ENCODE data around the gene PTPRQ. TPM values are rescaled to one million over a fixed set of nuclear protein-coding genes. Genes with fewer than 3 reads are reported as not detected.

PTPRQ gene
- total RNA-seq, 4 donors from 2014 or later: 0.24 to 0.47 (median 0.30) TPM; not detected in 1

DNA sequence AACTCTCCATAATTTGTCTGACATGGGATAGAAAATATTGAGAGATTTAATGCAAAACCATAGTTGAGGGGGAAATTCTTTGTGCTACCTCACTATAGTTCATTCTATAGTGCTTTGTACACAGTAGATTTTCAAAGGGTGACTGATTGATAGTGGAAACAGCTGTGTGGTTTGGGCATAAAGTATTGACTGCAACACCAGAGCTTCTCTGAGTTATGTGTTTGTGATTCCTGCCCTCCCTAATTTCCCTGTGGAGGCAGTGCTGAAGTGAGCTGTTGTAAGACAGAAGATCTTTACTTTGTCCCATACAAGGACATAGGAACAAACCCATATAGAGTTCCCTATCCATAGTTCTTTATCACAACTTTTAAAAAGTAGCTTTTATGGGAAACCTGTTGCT lies 47.1 kb downstream of the PTPRQ start:
- Histone ChIP-seq H3K4me3 (no peak overlapping the region), H3K9me3 (no peaks in the 10 kb centered on the region), H3K36me3 (no peaks in the 10 kb centered on the region), H3K27me3 (no peaks in the 10 kb centered on the region), H3K4me1 (no peaks in the 10 kb centered on the region), H3K27ac (no peak overlapping the region)
- TF ChIP-seq, protein P1, sequence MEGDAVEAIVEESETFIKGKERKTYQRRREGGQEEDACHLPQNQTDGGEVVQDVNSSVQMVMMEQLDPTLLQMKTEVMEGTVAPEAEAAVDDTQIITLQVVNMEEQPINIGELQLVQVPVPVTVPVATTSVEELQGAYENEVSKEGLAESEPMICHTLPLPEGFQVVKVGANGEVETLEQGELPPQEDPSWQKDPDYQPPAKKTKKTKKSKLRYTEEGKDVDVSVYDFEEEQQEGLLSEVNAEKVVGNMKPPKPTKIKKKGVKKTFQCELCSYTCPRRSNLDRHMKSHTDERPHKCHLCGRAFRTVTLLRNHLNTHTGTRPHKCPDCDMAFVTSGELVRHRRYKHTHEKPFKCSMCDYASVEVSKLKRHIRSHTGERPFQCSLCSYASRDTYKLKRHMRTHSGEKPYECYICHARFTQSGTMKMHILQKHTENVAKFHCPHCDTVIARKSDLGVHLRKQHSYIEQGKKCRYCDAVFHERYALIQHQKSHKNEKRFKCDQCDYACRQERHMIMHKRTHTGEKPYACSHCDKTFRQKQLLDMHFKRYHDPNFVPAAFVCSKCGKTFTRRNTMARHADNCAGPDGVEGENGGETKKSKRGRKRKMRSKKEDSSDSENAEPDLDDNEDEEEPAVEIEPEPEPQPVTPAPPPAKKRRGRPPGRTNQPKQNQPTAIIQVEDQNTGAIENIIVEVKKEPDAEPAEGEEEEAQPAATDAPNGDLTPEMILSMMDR (IDR thresholded peaks at IDR 0.05): no peak
- no peak for TF ChIP-seq POLR2AphosphoS5 (IDR thresholded peaks at IDR 0.05)
- TF ChIP-seq POLR2A (IDR thresholded peaks at IDR 0.05): no peak
- TF ChIP-seq EP300 (IDR thresholded peaks at IDR 0.05): no peak
- DNase-seq (ENCODE audit: low spot score in 2 of 2): no peak

DNA sequence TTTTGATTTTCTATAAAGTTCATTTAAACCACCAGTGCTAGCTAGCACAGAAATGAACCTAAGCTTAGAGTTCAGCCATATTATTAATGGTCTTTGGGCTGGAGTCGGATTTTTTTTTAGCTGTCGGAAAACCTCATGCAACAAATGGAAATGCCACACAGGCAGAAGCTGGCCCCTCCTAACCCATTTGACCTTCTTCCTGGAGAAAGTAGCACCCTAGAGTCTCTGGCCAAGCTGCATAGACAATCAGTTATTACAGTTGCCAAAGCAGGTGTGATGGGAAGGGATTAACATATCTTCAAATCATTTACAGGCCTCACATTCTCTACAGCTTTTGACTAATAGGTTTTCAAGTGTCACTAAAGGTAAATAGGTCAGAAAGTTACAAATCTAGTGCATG lies 49.4 kb downstream of the PTPRQ start:
- no peak overlapping the region for H3K27ac ChIP-seq
- TF ChIP-seq, protein P1 (IDR thresholded peaks at IDR 0.05): no peak
- TF ChIP-seq POLR2AphosphoS5 (IDR thresholded peaks at IDR 0.05): no peak
- no peaks in the 10 kb centered on the region for H3K4me1 ChIP-seq
- H3K9me3 ChIP-seq: no peaks in the 10 kb centered on the region
- H3K27me3 ChIP-seq: no peaks in the 10 kb centered on the region
- WGBS: 93% methylated on average over 2 of the region's 2 CpGs
- no peak overlapping the region for H3K4me3 ChIP-seq
- no peak for DNase-seq (ENCODE audit: low spot score in 2 of 2)
- H3K36me3 ChIP-seq: no peaks in the 10 kb centered on the region

DNA sequence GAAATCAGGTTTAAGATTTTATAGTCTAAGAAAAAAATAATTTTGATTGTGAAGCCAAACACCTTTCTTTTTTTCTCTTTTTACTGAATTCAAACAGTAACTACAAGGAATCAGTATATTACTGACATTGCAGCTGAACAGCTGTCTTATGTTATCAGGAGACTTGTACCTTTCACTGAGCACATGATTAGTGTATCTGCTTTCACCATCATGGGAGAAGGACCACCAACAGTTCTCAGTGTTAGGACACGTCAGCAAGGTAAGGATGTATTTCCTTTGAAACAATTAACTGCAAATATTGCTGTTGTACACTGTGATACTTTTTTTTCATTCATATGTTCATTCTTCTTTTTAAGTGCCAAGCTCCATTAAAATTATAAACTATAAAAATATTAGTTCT lies 50.8 kb downstream of the PTPRQ start:
- H3K4me1 ChIP-seq: no peaks in the 10 kb centered on the region
- 73% methylated on average over 1 of the region's 1 CpG for WGBS
- no peaks in the 10 kb centered on the region for H3K9me3 ChIP-seq
- H3K27me3 ChIP-seq: no peaks in the 10 kb centered on the region
- H3K4me3 ChIP-seq: no peak overlapping the region
- no peak overlapping the region for H3K27ac ChIP-seq
- DNase-seq (ENCODE audit: low spot score in 2 of 2): no peak
- H3K36me3 ChIP-seq: no peaks in the 10 kb centered on the region
- TF ChIP-seq EP300 (IDR thresholded peaks at IDR 0.05): no peak

- no peak overlapping the region for H3K4me3 ChIP-seq
- H3K27me3 ChIP-seq: no peaks in the 10 kb centered on the region
- H3K36me3 ChIP-seq: no peaks in the 10 kb centered on the region
- H3K27ac ChIP-seq: no peak overlapping the region
- DNase-seq (ENCODE audit: low spot score in 2 of 2): no peak
- no peak for TF ChIP-seq POLR2A (IDR thresholded peaks at IDR 0.05)
- TF ChIP-seq POLR2AphosphoS5 (IDR thresholded peaks at IDR 0.05): no peak
- no peak for TF ChIP-seq EP300 (IDR thresholded peaks at IDR 0.05)
- TF ChIP-seq, protein P1 (IDR thresholded peaks at IDR 0.05): no peak
- H3K4me1 ChIP-seq: no peaks in the 10 kb centered on the region
- no peaks in the 10 kb centered on the region for H3K9me3 ChIP-seq
- 44% methylated on average over 2 of the region's 2 CpGs for WGBS
Observed at GRCh38 chr12:80498059-80498728, 54.2 kb downstream of the PTPRQ start.

DNA sequence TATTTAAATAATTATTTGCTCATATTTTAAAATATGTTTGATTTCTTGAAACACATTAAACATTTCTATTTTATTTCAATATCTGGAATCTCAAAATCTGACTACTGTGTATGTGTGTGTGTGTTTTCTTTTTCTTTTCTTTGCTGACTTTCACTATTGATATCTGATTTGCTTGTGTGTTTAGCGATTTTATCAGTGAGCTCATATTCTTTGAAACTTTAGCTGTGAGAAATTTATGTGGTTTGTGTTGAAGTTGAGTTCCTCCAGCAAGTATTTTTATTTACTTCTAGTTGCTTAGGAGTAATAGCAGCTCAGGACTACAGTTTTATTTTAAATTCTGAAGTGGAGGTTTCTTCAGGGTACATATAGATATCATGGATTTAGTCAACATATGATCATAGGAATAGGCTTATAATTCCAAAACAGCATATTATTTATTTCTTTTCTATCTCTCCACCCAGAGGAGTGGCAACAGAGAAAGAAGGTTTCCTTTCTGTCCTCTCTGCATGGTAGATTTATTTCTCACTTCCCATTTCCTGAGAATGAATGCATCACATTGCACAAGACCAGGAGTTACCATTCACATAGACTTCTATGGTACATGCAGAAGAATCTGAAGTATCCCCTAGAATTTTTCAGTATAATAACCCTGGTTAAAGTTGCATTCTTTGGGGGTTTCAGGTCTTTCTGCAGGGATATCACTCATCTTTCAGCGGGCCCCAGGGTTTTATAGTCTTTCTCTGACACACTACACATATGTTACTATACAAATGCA lies 60.5 kb downstream of the PTPRQ start:
- no peaks in the 10 kb centered on the region for H3K27me3 ChIP-seq
- H3K36me3 ChIP-seq: no peaks in the 10 kb centered on the region
- no peak overlapping the region for H3K4me3 ChIP-seq
- H3K9me3 ChIP-seq: no peaks in the 10 kb centered on the region
- no peak for DNase-seq (ENCODE audit: low spot score in 2 of 2)
- no peaks in the 10 kb centered on the region for H3K4me1 ChIP-seq
- no peak overlapping the region for H3K27ac ChIP-seq
- no peak for TF ChIP-seq POLR2A (IDR thresholded peaks at IDR 0.05)
- no peak for TF ChIP-seq EP300 (IDR thresholded peaks at IDR 0.05)
- TF ChIP-seq, protein P1 (IDR thresholded peaks at IDR 0.05): no peak
- no peak for TF ChIP-seq POLR2AphosphoS5 (IDR thresholded peaks at IDR 0.05)
- WGBS: 84% methylated on average over 2 of the region's 2 CpGs

Data from suprapubic skin (tissue), 4 donors.